Measurements from ENCODE around the gene GABARAPL1. TPM values are rescaled to one million over a fixed set of nuclear protein-coding genes. Genes with fewer than 3 reads are reported as not detected.

GABARAPL1 gene
- total and polyA plus RNA-seq, 10 of the 15 experiments (the other 5 are each of a cell fraction or from before 2014, with no cell fraction given), result 0.42 to 3.7 (median 1.4) TPM

- 0 out of 2 replicates have a peak, but pooled peaks have one; percentile 33 for TF ChIP-seq MTA3 (IDR thresholded peaks at IDR 0.05; ENCODE audit: borderline replicate concordance, low read length)
- TF ChIP-seq JUNB (IDR thresholded peaks at IDR 0.05), result peak; percentile 77
- TF ChIP-seq BACH1 (IDR thresholded peaks at IDR 0.05; ENCODE audit: borderline replicate concordance), result no peak
- TF ChIP-seq NFIC (IDR thresholded peaks at IDR 0.05; ENCODE audit: low read depth, low read length), result peak; percentile 82; the same call in 1 of the 2 replicates
- TF ChIP-seq ETV6 (conservative IDR thresholded peaks at IDR 0.05 in 1 of 2, IDR thresholded peaks at IDR 0.05 in 1 of 2; ENCODE audit: borderline replicate concordance in 1 of 2, low read depth in 1 of 2), result 0 out of 4 replicates have a peak, but pooled peaks of 1 of the 2 experiments have one; percentile 9
These were observed 37.2 kb downstream of the GABARAPL1 start (continued) for GRCh38 chr12:10249690-10250455.

DNA sequence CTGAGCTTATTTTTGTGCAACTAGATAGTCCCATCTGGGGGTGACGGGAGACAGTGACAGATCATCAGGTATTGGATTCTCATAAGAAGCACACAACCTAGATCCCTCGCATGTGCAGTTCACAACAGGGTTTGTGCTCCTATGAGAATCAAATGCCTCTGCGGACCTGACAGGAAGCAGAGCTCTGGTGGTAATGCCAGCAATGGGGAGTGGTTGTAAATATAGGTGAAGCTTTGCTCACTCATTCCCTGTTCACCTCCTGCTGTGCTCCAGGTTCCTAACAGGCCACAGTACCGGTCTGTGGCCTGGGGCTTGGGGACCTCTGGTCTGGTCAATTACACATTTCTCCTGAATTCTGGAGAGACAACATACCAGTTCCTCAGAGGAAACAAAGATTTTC is 39.0 kb downstream of the GABARAPL1 start:
- no peak overlapping the region for H3K27ac ChIP-seq (ENCODE audit: control insufficient read depth, insufficient read depth)
- peaks cover 3% of the 10 kb centered on the region for H3K4me1 ChIP-seq (ENCODE audit: control insufficient read depth, insufficient read depth, low read length)
- no peaks in the 10 kb centered on the region for H4K20me1 ChIP-seq (ENCODE audit: control insufficient read depth, insufficient read depth)
- WGBS (ENCODE audit: insufficient coverage, insufficient replicate concordance, low lambda C conversion rate, missing lambda C conversion rate), result 66% methylated on average over 4 of the region's 4 CpGs
- H3K4me3 ChIP-seq, result no peak overlapping the region
- no TSS peak for BruUV-seq (replicated peaks)
- CTCF ChIA-PET, result interaction anchor here (1.5 kb wide), 1 partner anchor 10 kb away, joined by 3 read pairs; no protein-coding TSS in a partner anchor
- RAD21 ChIA-PET (ENCODE audit: unreplicated experiment), result no interaction called here
- no peak overlapping the region for H3K9ac ChIP-seq (ENCODE audit: control insufficient read depth, insufficient read depth, low read length)
- H2AFZ ChIP-seq (ENCODE audit: control insufficient read depth, low read depth, low read length), result no peak overlapping the region
- TF ChIP-seq MEF2B (IDR thresholded peaks at IDR 0.05; ENCODE audit: partially characterized antibody, poor library complexity, severe bottlenecking), result no peak
- TF ChIP-seq ZNF24 (IDR thresholded peaks at IDR 0.05), result no peak
- no peak overlapping the region for H3K4me2 ChIP-seq (ENCODE audit: control insufficient read depth, insufficient read depth)
- H3K79me2 ChIP-seq (ENCODE audit: control insufficient read depth, insufficient read depth, low read length), result no peaks in the 10 kb centered on the region
- FAIRE-seq (no peak), DNase-seq (ENCODE audit: low read depth, low spot score) (no peak), ATAC-seq (no peak)
- H3K27me3 ChIP-seq (replicated peaks in 1 of 2; ENCODE audit: control insufficient read depth in 2 of 2, insufficient read depth in 2 of 2, low read length in 1 of 2), result no peaks in the 10 kb centered on the region
- intact Hi-C loops (cut with micrococcal nuclease; ENCODE audit: unreplicated experiment), result no loop called here
- POLR2A ChIA-PET, result no interaction called here
- in situ Hi-C loops (cut with MboI), result no loop called here
- H3K36me3 ChIP-seq (ENCODE audit: control insufficient read depth in 2 of 2, insufficient read depth in 2 of 2, low read length in 1 of 2), result no peaks in the 10 kb centered on the region
- no peaks in the 10 kb centered on the region; the same call in 2 of the 3 replicates for H3K9me3 ChIP-seq (replicated peaks; ENCODE audit: control insufficient read depth, insufficient read depth, low read length)
- SMC1A ChIA-PET (ENCODE audit: uncharacterized antibody, unreplicated experiment), result no interaction called here

Measured in GM12878 (cell line).